ENCODE results near the gene CPEB2. TPM values are rescaled to one million over a fixed set of nuclear protein-coding genes. Genes with fewer than 3 reads are reported as not detected.

Gene CPEB2
- total RNA-seq, 1 donor from 2014 or later = 12.5 TPM

GRCh38 chr4:15003891-15004738 lies 1.8 kb downstream of the CPEB2 start:
- TF ChIP-seq CTCF (conservative IDR thresholded peaks at IDR 0.05) = no peak
- H3K27me3 Mint-ChIP-seq = peaks cover 29% of the 10 kb centered on the region
- DNase-seq (ENCODE audit: extremely low spot score, unreplicated experiment) = peak; percentile 69
- peaks cover 4% of the 10 kb centered on the region for H3K4me1 Mint-ChIP-seq (ENCODE audit: unreplicated experiment)
- H3K9me3 Mint-ChIP-seq = no peaks in the 10 kb centered on the region
- peaks cover 13% of the 10 kb centered on the region for H3K36me3 Mint-ChIP-seq
- peak overlapping the region; percentile 88 for H3K27ac Mint-ChIP-seq
- H3K4me3 Mint-ChIP-seq = peak overlapping the region; percentile 88

GRCh38 chr4:15004739-15005301 lies 2.5 kb downstream of the CPEB2 start:
- peak; percentile 70 for DNase-seq (ENCODE audit: extremely low spot score, unreplicated experiment)
- Mint-ChIP-seq H3K9me3 (no peaks in the 10 kb centered on the region), H3K4me1 (ENCODE audit: unreplicated experiment) (peaks cover 4% of the 10 kb centered on the region), H3K4me3 (peak overlapping the region; percentile 88), H3K27me3 (peaks cover 29% of the 10 kb centered on the region), H3K27ac (peak overlapping the region; percentile 88), H3K36me3 (peaks cover 17% of the 10 kb centered on the region)
- TF ChIP-seq CTCF (conservative IDR thresholded peaks at IDR 0.05) = no peak

GRCh38 chr4:15005474-15006115 lies 3.3 kb downstream of the CPEB2 start:
- Mint-ChIP-seq H3K27me3 (peaks cover 29% of the 10 kb centered on the region), H3K27ac (peak overlapping the region; percentile 88), H3K4me1 (ENCODE audit: unreplicated experiment) (peaks cover 4% of the 10 kb centered on the region), H3K36me3 (peaks cover 17% of the 10 kb centered on the region), H3K9me3 (no peaks in the 10 kb centered on the region), H3K4me3 (peak overlapping the region; percentile 88)
- no peak for DNase-seq (ENCODE audit: extremely low spot score, unreplicated experiment)
- no peak for TF ChIP-seq CTCF (conservative IDR thresholded peaks at IDR 0.05)

- peak; percentile 58 for TF ChIP-seq CTCF (conservative IDR thresholded peaks at IDR 0.05)
- Mint-ChIP-seq H3K36me3 (peaks cover 17% of the 10 kb centered on the region), H3K4me3 (peak overlapping the region; percentile 88), H3K27ac (peak overlapping the region; percentile 24), H3K9me3 (no peaks in the 10 kb centered on the region), H3K27me3 (peaks cover 26% of the 10 kb centered on the region), H3K4me1 (ENCODE audit: unreplicated experiment) (peaks cover 4% of the 10 kb centered on the region)
- no peak for DNase-seq (ENCODE audit: extremely low spot score, unreplicated experiment)
These were observed 4.2 kb downstream of the CPEB2 start for GRCh38 chr4:15006416-15007024.

- H3K27me3 Mint-ChIP-seq = peaks cover 26% of the 10 kb centered on the region
These were observed 4.9 kb downstream of the CPEB2 start for GRCh38 chr4:15007201-15007600.

More at GRCh38 chr4:15007201-15007600, 4.9 kb downstream of the CPEB2 start:
- Mint-ChIP-seq H3K36me3 (peaks cover 17% of the 10 kb centered on the region), H3K4me3 (peak overlapping the region; percentile 56), H3K9me3 (no peaks in the 10 kb centered on the region), H3K4me1 (ENCODE audit: unreplicated experiment) (peaks cover 4% of the 10 kb centered on the region), H3K27ac (no peak overlapping the region)
- DNase-seq (ENCODE audit: extremely low spot score, unreplicated experiment) = no peak
- no peak for TF ChIP-seq CTCF (conservative IDR thresholded peaks at IDR 0.05)

Measured in type B pancreatic cell (in vitro differentiated cells).